ENCODE results near the gene AGAP1. TPM values are rescaled to one million over a fixed set of nuclear protein-coding genes. Genes with fewer than 3 reads are reported as not detected.

Gene AGAP1
- total and polyA plus RNA-seq, 2 donors (not counting 3 experiments of a cell fraction or from before 2014, with no cell fraction given) = 10.2 to 20.9 TPM

GRCh38 chr2:235723811-235724465 is 230.1 kb downstream of the AGAP1 start:
- intact Hi-C loops (cut with micrococcal nuclease) = no loop called here
- H3K9me3 ChIP-seq (replicated peaks; ENCODE audit: control insufficient read depth, insufficient read depth, low read length) = no peaks in the 10 kb centered on the region
- H3K9me1 ChIP-seq (replicated peaks; ENCODE audit: control insufficient read depth, extremely low read depth, insufficient read depth, low read length) = no peaks in the 10 kb centered on the region
- H3K4me2 ChIP-seq (ENCODE audit: insufficient read depth, low read length) = no peak overlapping the region
- H3K4me1 ChIP-seq (ENCODE audit: control insufficient read depth, extremely low read depth, insufficient read depth, low read length) = no peaks in the 10 kb centered on the region
- H2AFZ ChIP-seq (ENCODE audit: low read depth, low read length) = no peak overlapping the region
- POLR2A ChIA-PET = no interaction called here
- no peak overlapping the region for H3K9ac ChIP-seq (replicated peaks; ENCODE audit: extremely low read depth, insufficient read depth, low read length)
- no peak for FAIRE-seq
- CTCF ChIA-PET = interaction anchor here (0.9 to 2.1 kb wide), 4 partner anchors 11 to 129 kb away, joined by 3 to 9 read pairs (median 4); no protein-coding TSS in a partner anchor
- no peaks in the 10 kb centered on the region for H3K36me3 ChIP-seq (ENCODE audit: control insufficient read depth in 2 of 2, extremely low read depth in 1 of 2, insufficient read depth in 2 of 2, low read length in 2 of 2)
- BruUV-seq (replicated peaks) = no TSS peak
- no peak for DNase-seq (ENCODE audit: low read depth, low spot score)
- no peaks in the 10 kb centered on the region for H3K27me3 ChIP-seq (ENCODE audit: control insufficient read depth in 2 of 2, insufficient read depth in 2 of 2, low read length in 2 of 2)
- H3K4me3 ChIP-seq (replicated peaks in 1 of 3; ENCODE audit: insufficient read depth in 1 of 3, low read depth in 1 of 3, low read length in 3 of 3) = no peak overlapping the region
- dilution Hi-C loops (cut with MboI; ENCODE audit: extremely low pct_ligation_motif_present, low sequenced_read_pairs) = no loop called here
- H3K79me2 ChIP-seq (ENCODE audit: control insufficient read depth, insufficient read depth, low read length) = no peaks in the 10 kb centered on the region
- TF ChIP-seq POLR2AphosphoS5 (IDR thresholded peaks at IDR 0.05; ENCODE audit: insufficient read depth, low read depth, low read length) (no peak), JUN (IDR thresholded peaks at IDR 0.05; ENCODE audit: borderline replicate concordance, insufficient read depth, insufficient read length, low read depth) (no peak), GATA2 (IDR thresholded peaks at IDR 0.05; ENCODE audit: insufficient read depth, insufficient read length, low read depth, low read length) (no peak), FOS (IDR thresholded peaks at IDR 0.05; ENCODE audit: borderline replicate concordance, insufficient read depth, low read length) (no peak)
- no peak overlapping the region for H3K27ac ChIP-seq (ENCODE audit: insufficient read depth, low read depth, low read length)
- H4K20me1 ChIP-seq (replicated peaks; ENCODE audit: control insufficient read depth, extremely low read depth, insufficient read depth, low read length) = no peaks in the 10 kb centered on the region

- intact Hi-C loops (cut with micrococcal nuclease) = no loop called here
- H3K4me2 ChIP-seq (ENCODE audit: insufficient read depth, low read length) = no peak overlapping the region
- H3K36me3 ChIP-seq (ENCODE audit: control insufficient read depth in 2 of 2, extremely low read depth in 1 of 2, insufficient read depth in 2 of 2, low read length in 2 of 2) = no peaks in the 10 kb centered on the region
These were observed 231.2 kb downstream of the AGAP1 start for GRCh38 chr2:235725016-235725489.

More at GRCh38 chr2:235725016-235725489, 231.2 kb downstream of the AGAP1 start:
- Histone ChIP-seq H3K9me1 (replicated peaks; ENCODE audit: control insufficient read depth, extremely low read depth, insufficient read depth, low read length) (no peaks in the 10 kb centered on the region), H2AFZ (ENCODE audit: low read depth, low read length) (no peak overlapping the region), H3K4me1 (ENCODE audit: control insufficient read depth, extremely low read depth, insufficient read depth, low read length) (no peaks in the 10 kb centered on the region), H3K9ac (replicated peaks; ENCODE audit: extremely low read depth, insufficient read depth, low read length) (no peak overlapping the region), H4K20me1 (replicated peaks; ENCODE audit: control insufficient read depth, extremely low read depth, insufficient read depth, low read length) (no peaks in the 10 kb centered on the region), H3K27ac (ENCODE audit: insufficient read depth, low read depth, low read length) (no peak overlapping the region), H3K79me2 (ENCODE audit: control insufficient read depth, insufficient read depth, low read length) (no peaks in the 10 kb centered on the region), H3K27me3 (ENCODE audit: control insufficient read depth in 2 of 2, insufficient read depth in 2 of 2, low read length in 2 of 2) (no peaks in the 10 kb centered on the region), H3K9me3 (replicated peaks; ENCODE audit: control insufficient read depth, insufficient read depth, low read length) (no peaks in the 10 kb centered on the region), H3K4me3 (replicated peaks in 1 of 3; ENCODE audit: insufficient read depth in 1 of 3, low read depth in 1 of 3, low read length in 3 of 3) (no peak overlapping the region)
- FAIRE-seq (no peak), DNase-seq (ENCODE audit: low read depth, low spot score) (no peak)
- no TSS peak for BruUV-seq (replicated peaks)
- POLR2A ChIA-PET = no interaction called here
- TF ChIP-seq POLR2AphosphoS5 (IDR thresholded peaks at IDR 0.05; ENCODE audit: insufficient read depth, low read depth, low read length) = no peak
- TF ChIP-seq MAX (IDR thresholded peaks at IDR 0.05; ENCODE audit: insufficient read depth, insufficient read length) = no peak
- TF ChIP-seq JUN (IDR thresholded peaks at IDR 0.05; ENCODE audit: borderline replicate concordance, insufficient read depth, insufficient read length, low read depth) = no peak
- CTCF ChIA-PET = interaction anchor here (0.9 to 2.1 kb wide), 2 partner anchors 21 to 130 kb away, joined by 4 to 9 read pairs; no protein-coding TSS in a partner anchor
- dilution Hi-C loops (cut with MboI; ENCODE audit: extremely low pct_ligation_motif_present, low sequenced_read_pairs) = no loop called here

Measured in endothelial cell of umbilical vein (primary cell).